Thoracic aorta (tissue), 2 donors: ENCODE measurements around the gene NUP153. TPM values are rescaled to one million over a fixed set of nuclear protein-coding genes. Genes with fewer than 3 reads are reported as not detected.

Experiments used
- ATAC-seq: fragments of 150-250 bp; one replicate; pipeline ENCODE4 v1.8.0; 2017; ENCODE audit warnings: low read depth; ENCODE audit not compliant: insufficient number of reproducible peaks, low FRiP score
- DNase-seq: peaks from one replicate; pipeline ENCODE4 v3.0.0-alpha.2; 2020; ENCODE audit warnings: low spot score
- H3K27ac ChIP-seq, 2 donors: fragments of 200-600 bp; sonication (generic); 1 replicate in 1 of 2; 2 replicates in 1 of 2; pipeline ENCODE4 v1.5.1; 2016; ENCODE audit warnings: mild to moderate bottlenecking in 2 of 2, moderate library complexity in 2 of 2
- H3K27me3 ChIP-seq: fragments of 200-600 bp; sonication (generic); replicated peaks from 2 replicates; pipeline ENCODE4 v1.6.0; 2016; ENCODE audit warnings: mild to moderate bottlenecking; ENCODE audit not compliant: insufficient read depth
- H3K36me3 ChIP-seq: fragments of 200-600 bp; sonication (generic); one replicate; pipeline ENCODE4 v1.5.1; 2016
- H3K4me1 ChIP-seq, 2 donors: fragments of 200-600 bp; sonication (generic); 1 replicate in 1 of 2; 2 replicates in 1 of 2; pipeline versions ENCODE4 v1.5.1 to v1.6.0; 2016; ENCODE audit warnings: low read depth in 2 of 2, mild to moderate bottlenecking in 1 of 2; ENCODE audit not compliant: control insufficient read depth in 1 of 2
- H3K4me3 ChIP-seq: fragments of 200-600 bp; sonication (generic); 2 replicates; pipeline ENCODE4 v1.5.1; 2016; ENCODE audit warnings: mild to moderate bottlenecking
- H3K9me3 ChIP-seq: fragments of 200-600 bp; sonication (generic); 2 replicates; pipeline ENCODE4 v1.5.1; 2016
- total RNA-seq, 2 donors: library from RNA; depleted of rRNA; stranded (reverse); fragments of >200 nt; gene quantifications; one replicate each; pipeline versions ENCODE4 v1.1.0 to v1.2.3, GENCODE V29; 2016
- TF ChIP-seq, protein P1 (sequence below): fragments of 200-600 bp; sonication (generic); IDR thresholded peaks from one replicate; pipeline ENCODE4 v1.5.1; 2019; ENCODE audit warnings: antibody characterized with exemption

Gene NUP153
- total RNA-seq, 2 donors from 2014 or later, result 31.5 to 44.6 TPM

DNA sequence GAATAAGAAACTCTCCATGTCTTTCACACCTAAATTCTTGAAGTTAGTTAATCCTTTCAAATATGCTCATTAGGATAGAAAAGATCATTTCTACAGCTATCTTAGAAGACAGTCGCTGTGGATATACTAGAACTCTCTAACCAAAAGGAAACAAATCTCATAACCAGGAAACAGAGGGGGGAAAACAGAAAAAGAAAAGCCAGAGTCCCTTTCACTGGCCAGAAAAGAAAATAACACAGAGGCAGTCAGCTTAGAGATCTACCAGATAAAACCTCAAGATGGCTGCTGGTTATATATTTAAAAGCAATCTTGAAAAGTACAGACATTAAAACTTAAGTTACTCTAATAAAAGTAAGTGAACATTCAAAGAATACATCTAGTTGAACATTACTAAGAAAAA lies 19.6 kb downstream of the NUP153 start:
- Histone ChIP-seq H3K4me3 (no peak overlapping the region), H3K27me3 (no peaks in the 10 kb centered on the region), H3K9me3 (no peaks in the 10 kb centered on the region), H3K27ac (no peak overlapping the region), H3K4me1 (peaks cover 18 to 31% of the 10 kb centered on the region in 2 donors), H3K36me3 (no peaks in the 10 kb centered on the region)
- TF ChIP-seq, protein P1, sequence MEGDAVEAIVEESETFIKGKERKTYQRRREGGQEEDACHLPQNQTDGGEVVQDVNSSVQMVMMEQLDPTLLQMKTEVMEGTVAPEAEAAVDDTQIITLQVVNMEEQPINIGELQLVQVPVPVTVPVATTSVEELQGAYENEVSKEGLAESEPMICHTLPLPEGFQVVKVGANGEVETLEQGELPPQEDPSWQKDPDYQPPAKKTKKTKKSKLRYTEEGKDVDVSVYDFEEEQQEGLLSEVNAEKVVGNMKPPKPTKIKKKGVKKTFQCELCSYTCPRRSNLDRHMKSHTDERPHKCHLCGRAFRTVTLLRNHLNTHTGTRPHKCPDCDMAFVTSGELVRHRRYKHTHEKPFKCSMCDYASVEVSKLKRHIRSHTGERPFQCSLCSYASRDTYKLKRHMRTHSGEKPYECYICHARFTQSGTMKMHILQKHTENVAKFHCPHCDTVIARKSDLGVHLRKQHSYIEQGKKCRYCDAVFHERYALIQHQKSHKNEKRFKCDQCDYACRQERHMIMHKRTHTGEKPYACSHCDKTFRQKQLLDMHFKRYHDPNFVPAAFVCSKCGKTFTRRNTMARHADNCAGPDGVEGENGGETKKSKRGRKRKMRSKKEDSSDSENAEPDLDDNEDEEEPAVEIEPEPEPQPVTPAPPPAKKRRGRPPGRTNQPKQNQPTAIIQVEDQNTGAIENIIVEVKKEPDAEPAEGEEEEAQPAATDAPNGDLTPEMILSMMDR, result no peak
- ATAC-seq (no peak), DNase-seq (no peak)

DNA sequence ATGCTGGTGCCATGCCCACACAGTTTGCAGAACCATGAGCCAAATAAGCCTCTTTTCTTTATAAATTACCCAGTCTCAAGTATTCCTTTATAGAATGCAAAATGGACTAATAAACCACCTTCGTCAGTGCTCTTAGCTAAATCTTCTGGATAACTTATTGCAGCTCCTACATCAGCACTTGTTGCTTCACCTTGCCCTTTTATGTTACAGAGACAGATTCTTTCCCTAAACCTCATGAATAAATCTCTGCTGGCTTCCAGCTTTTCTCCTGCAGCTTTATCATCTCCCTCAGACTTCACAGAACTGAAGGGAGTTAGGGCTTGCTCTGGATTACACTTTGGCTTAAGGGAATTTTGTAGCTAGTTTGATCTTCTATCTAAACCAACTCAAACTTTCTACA lies 22.6 kb downstream of the NUP153 start:
- peaks cover 10 to 16% of the 10 kb centered on the region in 2 donors for H3K4me1 ChIP-seq
- no peak for ATAC-seq
- no peaks in the 10 kb centered on the region for H3K36me3 ChIP-seq
- no peak for DNase-seq
- TF ChIP-seq, protein P1, result no peak
- H3K27ac ChIP-seq, result no peak overlapping the region
- no peak overlapping the region for H3K4me3 ChIP-seq
- H3K27me3 ChIP-seq, result no peaks in the 10 kb centered on the region
- H3K9me3 ChIP-seq, result no peaks in the 10 kb centered on the region

DNA sequence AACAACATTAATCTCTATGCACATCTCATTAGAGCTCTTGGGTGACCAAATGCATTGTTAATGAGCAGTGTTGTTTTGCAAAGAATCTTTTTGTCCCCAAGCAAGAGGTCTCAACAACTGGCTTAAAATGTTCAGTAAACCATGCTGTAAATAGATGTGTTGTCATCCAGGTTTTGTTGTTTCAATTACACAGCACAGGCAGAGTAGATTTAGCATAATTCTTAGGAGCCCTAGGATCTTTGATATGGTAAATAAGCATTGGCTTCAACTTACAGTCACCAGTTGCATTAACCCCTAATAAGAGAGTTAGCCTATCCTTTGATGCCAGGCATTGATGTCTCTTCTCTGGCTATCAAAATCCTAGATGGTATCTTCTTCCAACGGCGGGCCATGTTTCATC lies 23.3 kb downstream of the NUP153 start:
- no peak overlapping the region for H3K27ac ChIP-seq
- H3K4me1 ChIP-seq, result peaks cover 3 to 9% of the 10 kb centered on the region in 2 donors
- H3K4me3 ChIP-seq, result no peak overlapping the region
- DNase-seq (no peak), ATAC-seq (no peak)
- TF ChIP-seq, protein P1, result no peak
- H3K27me3 ChIP-seq, result no peaks in the 10 kb centered on the region
- H3K9me3 ChIP-seq, result no peaks in the 10 kb centered on the region
- H3K36me3 ChIP-seq, result no peaks in the 10 kb centered on the region

DNA sequence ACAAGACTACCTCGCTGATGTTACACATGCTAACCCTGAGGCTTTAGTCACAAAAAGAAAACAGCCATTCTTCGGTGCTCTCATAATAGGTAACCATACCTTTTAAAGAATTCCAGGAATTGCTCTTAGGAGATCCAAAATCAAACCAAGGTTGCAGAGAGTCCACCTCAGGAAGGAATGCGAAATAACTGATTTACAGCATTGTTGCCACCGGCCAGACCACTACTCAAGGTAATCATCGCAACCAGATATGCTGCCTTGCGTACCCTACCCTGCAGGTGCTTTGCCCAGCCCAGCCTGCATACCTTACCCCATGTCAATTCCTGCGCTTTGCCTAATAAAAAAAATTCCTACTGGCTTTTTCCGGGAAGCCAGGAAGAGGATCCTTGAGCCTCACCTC lies 27.0 kb downstream of the NUP153 start:
- Histone ChIP-seq H3K9me3 (no peaks in the 10 kb centered on the region), H3K4me3 (no peak overlapping the region), H3K27me3 (no peaks in the 10 kb centered on the region), H3K36me3 (peaks cover 4% of the 10 kb centered on the region), H3K4me1 (no peaks in the 10 kb centered on the region), H3K27ac (no peak overlapping the region)
- DNase-seq (no peak), ATAC-seq (no peak)
- TF ChIP-seq, protein P1, result no peak

DNA sequence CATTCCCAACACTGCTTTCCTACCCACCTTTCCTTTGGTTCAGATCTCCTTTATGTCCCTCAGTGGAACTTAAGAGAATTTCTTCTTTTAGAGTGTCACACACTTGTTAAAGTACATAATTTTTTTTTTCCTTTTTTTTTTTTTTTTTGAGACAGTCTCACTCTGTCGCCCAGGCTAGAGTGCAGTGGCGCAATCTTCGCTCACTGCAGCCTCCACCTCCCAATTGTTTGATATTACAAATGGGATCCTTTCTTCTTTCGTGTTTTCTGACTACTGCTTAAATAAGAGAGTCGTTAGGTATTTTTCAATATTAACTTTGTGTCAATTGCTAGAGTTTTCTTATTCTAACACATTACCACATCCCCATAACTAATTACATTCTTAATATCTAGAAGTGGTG lies 29.1 kb downstream of the NUP153 start:
- Histone ChIP-seq H3K36me3 (peaks cover 17% of the 10 kb centered on the region), H3K4me3 (no peak overlapping the region), H3K4me1 (no peaks in the 10 kb centered on the region), H3K27me3 (no peaks in the 10 kb centered on the region), H3K9me3 (no peaks in the 10 kb centered on the region), H3K27ac (no peak overlapping the region)
- ATAC-seq (no peak), DNase-seq (no peak)
- TF ChIP-seq, protein P1, result no peak
